Right lobe of liver (tissue), 4 donors: Measurements from ENCODE around the gene PHACTR2.

Experiments
- CTCF ChIP-seq, 4 donors: fragments of 200-600 bp in 3 of 4; fragments of 450-650 bp in 1 of 4; IDR thresholded peaks; one replicate each; pipeline versions ENCODE4 v1.5.1 to v1.8.0; 2016 to 2022; ENCODE audit warnings: antibody characterized with exemption in 4 of 4, mild to moderate bottlenecking in 2 of 4
- POLR2A ChIP-seq: fragments of 450-650 bp; IDR thresholded peaks from one replicate; pipeline ENCODE4 v1.6.1; 2017; ENCODE audit warnings: antibody characterized with exemption, mild to moderate bottlenecking
- donor health status: DM: no; HTN: no; CAD: no.
- donor health status: DM: no; HTN: no; CAD: no.
- donor health status: DM: no; HTN: yes; CAD: no.

DNA sequence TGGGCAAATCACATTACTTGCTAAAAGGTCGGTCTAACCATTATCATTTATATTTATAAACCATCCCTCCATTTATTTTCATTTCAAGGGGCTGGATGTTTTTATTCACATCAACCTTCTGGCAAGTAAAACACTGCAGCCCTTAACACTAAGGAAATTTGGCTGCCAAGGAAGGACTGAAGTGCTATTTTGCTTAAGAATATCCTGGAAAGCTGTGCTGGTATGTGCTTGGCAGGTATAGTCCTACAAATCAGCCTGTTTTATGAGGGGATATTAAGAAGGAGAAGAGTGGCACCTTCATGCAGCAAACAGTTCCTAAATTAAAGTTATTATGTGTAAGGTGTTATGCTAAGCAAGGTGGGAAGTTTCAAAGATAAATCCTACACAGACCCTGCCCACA lies 9.8 kb downstream of the PHACTR2 start:
- TF ChIP-seq CTCF (IDR thresholded peaks at IDR 0.05) (no peak), POLR2A (no peak)
